Measurements from ENCODE around the gene ADAMTSL3. TPM values are rescaled to one million over a fixed set of nuclear protein-coding genes. Genes with fewer than 3 reads are reported as not detected.

Gene ADAMTSL3
- 0.11 TPM for polyA plus RNA-seq (2013, experiment 1 of 2)
- 0.14 TPM for polyA plus RNA-seq (2013, experiment 2 of 2)

- DNase-seq (ENCODE audit: low spot score): peak; percentile 64
- Histone ChIP-seq H3K18ac (ENCODE audit: low read length) (peak within 1 kb of the TSS; percentile 79), H2BK12ac (ENCODE audit: low read length) (peak within 1 kb of the TSS; percentile 76), H2BK15ac (ENCODE audit: low read length) (peak within 1 kb of the TSS; percentile 42), H3K9ac (ENCODE audit: low read depth, low read length, poor library complexity) (no peak within 1 kb of the TSS), H2BK120ac (ENCODE audit: low read depth, low read length) (no peak within 1 kb of the TSS), H3K79me1 (ENCODE audit: low read depth, low read length) (no peaks in the 10 kb centered on the region), H4K91ac (ENCODE audit: low read depth, low read length, poor library complexity) (peak within 1 kb of the TSS; percentile 67), H2AFZ (ENCODE audit: low read length) (peak within 1 kb of the TSS; percentile 22), H3K27me3 (ENCODE audit: control insufficient read depth in 3 of 3, insufficient read depth in 3 of 3, low read depth in 1 of 3, low read length in 3 of 3) (peaks cover 7 to 62% (median 31%) of the 10 kb centered on the region in 3 experiments), H3K4me3 (ENCODE audit: low read length in 2 of 2) (peak within 1 kb of the TSS in 1 of 2 donors; percentile 80), H3K4me2 (ENCODE audit: insufficient read depth, low read length, poor library complexity, severe bottlenecking) (peak within 1 kb of the TSS; percentile 85), H3K4me1 (ENCODE audit: control insufficient read depth in 2 of 2, insufficient read depth in 1 of 2, low read depth in 1 of 2, low read length in 2 of 2) (no peaks in the 10 kb centered on the region), H3K9me3 (replicated peaks in 1 of 2; ENCODE audit: control insufficient read depth in 2 of 2, insufficient read depth in 1 of 2, low read depth in 1 of 2, low read length in 2 of 2) (no peaks in the 10 kb centered on the region), H4K8ac (ENCODE audit: low read depth, low read length) (no peak within 1 kb of the TSS), H3K36me3 (replicated peaks in 1 of 2; ENCODE audit: control insufficient read depth in 2 of 2, insufficient read depth in 2 of 2, low read length in 2 of 2) (no peaks in the 10 kb centered on the region), H3K4ac (ENCODE audit: low read length) (no peak within 1 kb of the TSS), H3K23ac (ENCODE audit: low read depth, low read length, poor library complexity) (no peak within 1 kb of the TSS), H2AK5ac (ENCODE audit: low read depth, low read length) (no peak within 1 kb of the TSS), H2BK5ac (ENCODE audit: low read length) (peak within 1 kb of the TSS; percentile 13), H3K27ac (replicated peaks; ENCODE audit: low read length) (no peak within 1 kb of the TSS), H3K14ac (ENCODE audit: low read length) (peak within 1 kb of the TSS; percentile 73)
- WGBS, 2 donors (ENCODE audit: extremely low coverage in 2 of 2, insufficient read length in 2 of 2, insufficient replicate concordance in 1 of 2): no CpG with 5 or more reads among the region's 105 CpGs
Observed at GRCh38 chr15:83653639-83654378, at the start of gene ADAMTSL3. TSS of gene ADAMTSL3 (plus strand) at chr15:83654123. CDS start at chr15:83655762, 1,639 bp downstream.

- H4K8ac ChIP-seq (ENCODE audit: low read depth, low read length): no peak overlapping the region
- H2AFZ ChIP-seq (ENCODE audit: low read length): no peak overlapping the region
- H2BK5ac ChIP-seq (ENCODE audit: low read length): no peak overlapping the region
- H3K4ac ChIP-seq (ENCODE audit: low read length): no peak overlapping the region
- no peak overlapping the region for H3K14ac ChIP-seq (ENCODE audit: low read length)
- H2BK120ac ChIP-seq (ENCODE audit: low read depth, low read length): no peak overlapping the region
- H3K27me3 ChIP-seq (ENCODE audit: control insufficient read depth in 3 of 3, insufficient read depth in 3 of 3, low read depth in 1 of 3, low read length in 3 of 3): no peaks in the 10 kb centered on the region
- H3K36me3 ChIP-seq (replicated peaks in 1 of 2; ENCODE audit: control insufficient read depth in 2 of 2, insufficient read depth in 2 of 2, low read length in 2 of 2): no peaks in the 10 kb centered on the region
- H3K18ac ChIP-seq (ENCODE audit: low read length): no peak overlapping the region
- no peak overlapping the region for H3K4me3 ChIP-seq (ENCODE audit: low read length in 2 of 2)
- H3K79me1 ChIP-seq (ENCODE audit: low read depth, low read length): no peaks in the 10 kb centered on the region
- WGBS, 2 donors (ENCODE audit: extremely low coverage in 2 of 2, insufficient read length in 2 of 2, insufficient replicate concordance in 1 of 2): no CpG with 5 or more reads among the region's 1 CpG
- no peak for DNase-seq (ENCODE audit: low spot score)
- no peak overlapping the region for H2AK5ac ChIP-seq (ENCODE audit: low read depth, low read length)
- H2BK12ac ChIP-seq (ENCODE audit: low read length): no peak overlapping the region
- no peak overlapping the region for H3K23ac ChIP-seq (ENCODE audit: low read depth, low read length, poor library complexity)
- H2BK15ac ChIP-seq (ENCODE audit: low read length): no peak overlapping the region
- H3K9ac ChIP-seq (ENCODE audit: low read depth, low read length, poor library complexity): no peak overlapping the region
- H4K91ac ChIP-seq (ENCODE audit: low read depth, low read length, poor library complexity): no peak overlapping the region
- no peaks in the 10 kb centered on the region for H3K4me1 ChIP-seq (ENCODE audit: control insufficient read depth in 2 of 2, insufficient read depth in 1 of 2, low read depth in 1 of 2, low read length in 2 of 2)
- no peak overlapping the region for H3K4me2 ChIP-seq (ENCODE audit: insufficient read depth, low read length, poor library complexity, severe bottlenecking)
- no peak overlapping the region for H3K27ac ChIP-seq (replicated peaks; ENCODE audit: low read length)
- H3K9me3 ChIP-seq (replicated peaks in 1 of 2; ENCODE audit: control insufficient read depth in 2 of 2, insufficient read depth in 1 of 2, low read depth in 1 of 2, low read length in 2 of 2): peaks cover 0 to 3% of the 10 kb centered on the region in 2 donors
Observed at GRCh38 chr15:83604549-83604948, 49.4 kb upstream of the ADAMTSL3 start.

GRCh38 chr15:83605111-83605945 lies 48.6 kb upstream of the ADAMTSL3 start:
- H3K23ac ChIP-seq (ENCODE audit: low read depth, low read length, poor library complexity): no peak overlapping the region
- H2BK12ac ChIP-seq (ENCODE audit: low read length): no peak overlapping the region
- H3K4me1 ChIP-seq (ENCODE audit: control insufficient read depth in 2 of 2, insufficient read depth in 1 of 2, low read depth in 1 of 2, low read length in 2 of 2): no peaks in the 10 kb centered on the region
- H3K4me2 ChIP-seq (ENCODE audit: insufficient read depth, low read length, poor library complexity, severe bottlenecking): no peak overlapping the region
- no peak overlapping the region for H2BK15ac ChIP-seq (ENCODE audit: low read length)
- H2AFZ ChIP-seq (ENCODE audit: low read length): no peak overlapping the region
- no peak overlapping the region for H3K4me3 ChIP-seq (ENCODE audit: low read length in 2 of 2)
- no CpG with 5 or more reads among the region's 7 CpGs for WGBS, 2 donors (ENCODE audit: extremely low coverage in 2 of 2, insufficient read length in 2 of 2, insufficient replicate concordance in 1 of 2)
- H2BK120ac ChIP-seq (ENCODE audit: low read depth, low read length): no peak overlapping the region
- peaks cover 0 to 3% of the 10 kb centered on the region in 2 donors for H3K9me3 ChIP-seq (replicated peaks in 1 of 2; ENCODE audit: control insufficient read depth in 2 of 2, insufficient read depth in 1 of 2, low read depth in 1 of 2, low read length in 2 of 2)
- H3K36me3 ChIP-seq (replicated peaks in 1 of 2; ENCODE audit: control insufficient read depth in 2 of 2, insufficient read depth in 2 of 2, low read length in 2 of 2): no peaks in the 10 kb centered on the region
- H2BK5ac ChIP-seq (ENCODE audit: low read length): no peak overlapping the region
- no peak overlapping the region for H4K91ac ChIP-seq (ENCODE audit: low read depth, low read length, poor library complexity)
- no peaks in the 10 kb centered on the region for H3K79me1 ChIP-seq (ENCODE audit: low read depth, low read length)
- H3K18ac ChIP-seq (ENCODE audit: low read length): no peak overlapping the region
- no peak overlapping the region for H3K4ac ChIP-seq (ENCODE audit: low read length)
- no peak overlapping the region for H3K14ac ChIP-seq (ENCODE audit: low read length)
- H3K9ac ChIP-seq (ENCODE audit: low read depth, low read length, poor library complexity): no peak overlapping the region
- H3K27ac ChIP-seq (replicated peaks; ENCODE audit: low read length): no peak overlapping the region
- DNase-seq (ENCODE audit: low spot score): no peak
- H2AK5ac ChIP-seq (ENCODE audit: low read depth, low read length): no peak overlapping the region
- H4K8ac ChIP-seq (ENCODE audit: low read depth, low read length): no peak overlapping the region
- no peaks in the 10 kb centered on the region for H3K27me3 ChIP-seq (ENCODE audit: control insufficient read depth in 3 of 3, insufficient read depth in 3 of 3, low read depth in 1 of 3, low read length in 3 of 3)

- H3K18ac ChIP-seq (ENCODE audit: low read length): no peak overlapping the region
- no peak overlapping the region for H4K91ac ChIP-seq (ENCODE audit: low read depth, low read length, poor library complexity)
- H3K23ac ChIP-seq (ENCODE audit: low read depth, low read length, poor library complexity): no peak overlapping the region
- no peak overlapping the region for H3K14ac ChIP-seq (ENCODE audit: low read length)
- no peak overlapping the region for H2BK120ac ChIP-seq (ENCODE audit: low read depth, low read length)
- H2AFZ ChIP-seq (ENCODE audit: low read length): no peak overlapping the region
- H3K4me2 ChIP-seq (ENCODE audit: insufficient read depth, low read length, poor library complexity, severe bottlenecking): no peak overlapping the region
- H3K79me1 ChIP-seq (ENCODE audit: low read depth, low read length): no peaks in the 10 kb centered on the region
- no peak overlapping the region for H3K4me3 ChIP-seq (ENCODE audit: low read length in 2 of 2)
- no peak overlapping the region for H4K8ac ChIP-seq (ENCODE audit: low read depth, low read length)
- no peak overlapping the region for H3K27ac ChIP-seq (replicated peaks; ENCODE audit: low read length)
- no peak overlapping the region for H3K4ac ChIP-seq (ENCODE audit: low read length)
- no peak overlapping the region for H3K9ac ChIP-seq (ENCODE audit: low read depth, low read length, poor library complexity)
- H2BK15ac ChIP-seq (ENCODE audit: low read length): no peak overlapping the region
- H3K27me3 ChIP-seq (ENCODE audit: control insufficient read depth in 3 of 3, insufficient read depth in 3 of 3, low read depth in 1 of 3, low read length in 3 of 3): no peaks in the 10 kb centered on the region
- no peaks in the 10 kb centered on the region for H3K9me3 ChIP-seq (replicated peaks in 1 of 2; ENCODE audit: control insufficient read depth in 2 of 2, insufficient read depth in 1 of 2, low read depth in 1 of 2, low read length in 2 of 2)
- no peak overlapping the region for H2BK12ac ChIP-seq (ENCODE audit: low read length)
- no peak overlapping the region for H2BK5ac ChIP-seq (ENCODE audit: low read length)
- H3K36me3 ChIP-seq (replicated peaks in 1 of 2; ENCODE audit: control insufficient read depth in 2 of 2, insufficient read depth in 2 of 2, low read length in 2 of 2): no peaks in the 10 kb centered on the region
- no CpG with 5 or more reads among the region's 3 CpGs for WGBS, 2 donors (ENCODE audit: extremely low coverage in 2 of 2, insufficient read length in 2 of 2, insufficient replicate concordance in 1 of 2)
- DNase-seq (ENCODE audit: low spot score): no peak
- no peak overlapping the region for H2AK5ac ChIP-seq (ENCODE audit: low read depth, low read length)
- H3K4me1 ChIP-seq (ENCODE audit: control insufficient read depth in 2 of 2, insufficient read depth in 1 of 2, low read depth in 1 of 2, low read length in 2 of 2): no peaks in the 10 kb centered on the region
Observed at GRCh38 chr15:83610132-83610531, 43.8 kb upstream of the ADAMTSL3 start.
